HuH-7.5 (cell line): ENCODE data around the gene SLC35F3.

Experiments
- DNase-seq: peaks from one replicate; pipeline ENCODE4 v3.0.0; 2011; ENCODE audit warnings: low spot score

Gene SLC35F3

GRCh38 chr1:234256359-234256758 is 351.9 kb downstream of the SLC35F3 start:
- no peak for DNase-seq

- DNase-seq = no peak
These were observed 353.6 kb downstream of the SLC35F3 start for GRCh38 chr1:234258071-234258470.

DNA sequence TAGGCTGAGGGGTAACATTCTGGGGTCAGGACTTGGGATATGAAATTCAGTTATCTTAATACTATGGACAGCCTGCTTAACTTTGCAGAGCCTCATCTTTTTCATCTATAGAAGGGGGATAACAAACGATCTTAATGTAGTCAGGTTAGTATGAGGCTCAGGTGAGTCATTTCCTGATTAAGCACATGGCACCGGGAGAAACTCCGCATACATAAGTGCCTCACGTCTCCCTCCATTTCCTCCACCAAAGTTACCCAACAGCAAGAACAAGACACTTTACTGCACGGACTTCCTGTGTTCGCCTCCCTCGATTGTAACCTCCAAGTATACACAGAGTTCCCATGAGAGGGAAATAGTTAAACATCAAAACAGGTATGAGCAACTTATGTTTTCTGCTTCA is 356.1 kb downstream of the SLC35F3 start:
- DNase-seq = no peak

DNA sequence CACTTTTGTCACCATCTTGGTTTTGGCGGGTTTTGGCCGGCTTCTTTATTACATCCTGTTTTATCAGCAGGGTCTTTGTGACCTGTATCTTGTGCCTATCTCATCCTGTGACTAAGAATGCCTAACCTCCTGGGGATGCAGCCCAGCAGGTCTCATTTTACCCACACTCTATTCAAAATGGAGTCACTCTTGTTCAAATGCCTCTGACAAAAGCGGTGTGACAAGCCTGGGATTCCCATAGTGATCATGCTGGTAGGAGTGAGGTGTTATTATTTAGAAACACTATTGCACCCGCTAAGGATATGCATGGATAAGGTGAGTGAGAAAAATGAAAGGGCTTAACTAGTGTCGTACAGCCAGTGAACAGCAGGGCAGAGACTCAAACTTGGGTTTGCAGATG is 357.1 kb downstream of the SLC35F3 start:
- no peak for DNase-seq

- DNase-seq = no peak
These were observed 357.7 kb downstream of the SLC35F3 start for GRCh38 chr1:234262007-234262753.

DNA sequence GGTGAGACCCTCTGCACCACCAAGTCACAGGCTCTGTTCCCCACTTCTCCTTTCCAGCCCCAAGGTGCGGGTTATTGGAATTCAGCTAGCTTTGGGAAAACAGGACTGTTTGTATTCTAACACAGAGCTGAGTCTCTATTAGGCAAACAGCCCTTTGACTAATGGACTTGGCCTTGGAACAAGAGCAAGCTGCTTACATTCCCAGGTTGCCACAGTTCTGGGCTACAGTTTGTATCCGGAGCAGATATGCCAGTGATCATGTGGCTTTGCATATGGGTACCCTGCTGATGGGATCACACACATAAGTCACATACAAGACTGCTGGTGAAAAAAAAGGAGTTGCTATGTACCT is 358.3 kb downstream of the SLC35F3 start:
- DNase-seq = peak; percentile 31

GRCh38 chr1:234264832-234265231 is 360.4 kb downstream of the SLC35F3 start:
- no peak for DNase-seq

DNA sequence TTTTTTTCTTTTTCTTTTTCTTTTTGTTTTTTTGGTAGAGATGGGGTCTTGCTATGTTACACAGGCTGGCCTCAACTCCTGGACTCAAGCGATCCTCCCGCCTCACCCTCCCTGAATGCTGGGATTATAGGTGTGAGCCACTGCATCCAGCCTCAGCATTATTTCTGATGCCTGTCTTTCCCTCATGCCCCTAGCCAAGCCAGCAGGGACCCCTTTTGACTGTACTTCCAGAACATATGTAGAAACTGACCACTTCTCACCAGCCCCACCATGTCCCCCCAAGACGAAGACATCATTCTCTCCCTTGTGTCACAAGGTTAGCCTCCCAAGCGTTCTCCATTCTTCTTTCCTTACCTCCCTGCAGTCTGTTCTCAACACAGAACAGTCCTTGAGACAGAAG is 360.8 kb downstream of the SLC35F3 start:
- no peak for DNase-seq

- no peak for DNase-seq
These were observed 361.4 kb downstream of the SLC35F3 start for GRCh38 chr1:234265861-234266260.

- DNase-seq = no peak
These were observed 365.6 kb downstream of the SLC35F3 start for GRCh38 chr1:234270093-234270492.

DNA sequence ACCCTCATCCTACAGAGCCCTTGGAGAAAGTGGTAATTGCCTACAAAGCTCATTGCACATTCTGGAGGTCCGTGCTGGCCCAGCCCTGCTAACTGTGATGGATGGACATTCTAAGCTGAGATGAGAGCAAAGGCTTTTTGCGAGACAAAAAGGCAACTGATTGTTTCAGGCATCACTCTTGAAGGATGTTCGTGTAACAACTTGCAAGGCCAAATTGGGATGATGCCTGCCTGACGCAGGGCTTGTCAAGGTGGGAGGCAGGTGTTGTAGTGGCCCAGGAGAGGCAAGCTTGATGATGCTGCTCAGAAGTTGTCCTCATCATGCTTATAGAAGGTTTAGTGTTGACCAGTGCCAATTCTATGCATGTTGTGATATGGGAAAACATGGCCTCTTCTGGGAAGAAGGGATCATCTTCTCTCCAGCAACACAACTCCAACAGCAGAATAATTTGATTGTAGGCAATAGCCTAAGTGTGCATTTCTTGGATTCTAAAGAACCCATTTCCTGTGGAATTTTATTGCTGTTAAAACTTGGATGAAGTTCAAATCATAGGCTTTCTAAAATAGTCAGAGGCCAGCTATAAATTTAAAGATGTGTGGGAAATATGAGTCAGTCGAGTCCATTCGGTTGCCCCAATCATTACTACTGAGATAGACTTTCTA is 366.2 kb downstream of the SLC35F3 start:
- no peak for DNase-seq

GRCh38 chr1:234271243-234271606 is 366.7 kb downstream of the SLC35F3 start:
- no peak for DNase-seq

DNA sequence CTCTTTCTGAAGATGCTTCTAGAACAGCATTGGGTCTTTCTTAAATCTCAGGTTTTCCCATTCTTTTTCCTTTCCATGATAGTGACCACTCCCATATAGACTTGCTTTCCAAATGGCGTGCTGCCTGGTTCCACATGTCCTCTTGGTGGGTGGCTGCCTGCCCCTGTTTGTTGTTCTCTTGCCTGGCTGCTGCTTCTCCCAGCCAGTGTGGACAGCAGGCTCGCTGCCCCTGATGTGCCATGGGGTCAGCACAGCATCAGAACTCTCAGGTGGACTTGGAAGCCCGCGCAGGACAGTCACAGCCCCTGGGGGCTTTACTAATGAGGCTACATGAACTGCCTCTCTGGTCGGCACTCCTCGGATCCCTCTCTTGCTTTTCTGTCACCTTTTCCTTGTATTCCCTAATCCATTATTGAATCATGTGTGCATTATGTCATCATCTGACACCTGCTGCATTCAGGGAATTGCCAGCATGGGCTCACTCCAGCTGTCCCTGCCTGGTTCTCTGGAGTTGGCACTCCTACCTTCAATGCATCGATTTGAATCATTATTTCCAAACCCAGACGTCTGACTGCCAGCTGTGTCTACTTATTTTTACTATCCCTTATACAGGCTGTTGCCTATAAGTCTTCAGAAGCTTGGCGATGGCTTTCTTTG is 368.3 kb downstream of the SLC35F3 start:
- DNase-seq = no peak

- DNase-seq = no peak
These were observed 369.5 kb downstream of the SLC35F3 start for GRCh38 chr1:234273981-234274380.

DNA sequence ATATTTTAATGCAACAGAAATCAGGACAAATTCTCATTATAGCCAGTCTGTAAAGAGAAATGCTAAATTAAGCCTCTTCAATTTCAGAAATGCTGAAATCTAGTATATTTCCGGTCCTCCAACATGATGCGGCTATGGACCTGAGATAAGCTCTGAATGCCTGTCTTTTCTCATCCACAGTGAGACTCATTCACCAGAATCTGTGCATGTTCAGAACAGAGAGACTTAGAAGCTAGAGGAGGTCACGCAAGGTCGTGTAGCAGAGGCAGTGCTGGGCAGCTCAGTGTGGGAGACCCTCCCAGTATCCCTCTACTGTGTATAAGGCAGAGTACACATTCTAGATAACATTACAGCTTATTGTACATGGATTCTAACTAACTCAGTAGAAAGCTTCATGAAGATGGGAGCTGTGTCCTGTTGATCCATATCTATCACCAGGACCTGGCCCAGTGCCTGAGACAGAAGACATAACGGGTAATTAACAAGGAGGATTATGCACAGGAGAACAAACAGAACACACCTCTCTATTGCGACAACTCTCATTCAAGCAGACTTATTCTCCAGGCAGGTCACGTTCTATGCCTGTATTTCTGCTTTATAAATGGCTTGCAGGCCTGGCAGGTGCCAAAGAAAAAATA is 371.8 kb downstream of the SLC35F3 start:
- DNase-seq = no peak

- no peak for DNase-seq
These were observed 372.8 kb downstream of the SLC35F3 start for GRCh38 chr1:234277161-234277868.

- DNase-seq = no peak
These were observed 374.5 kb downstream of the SLC35F3 start for GRCh38 chr1:234279021-234279420.

DNA sequence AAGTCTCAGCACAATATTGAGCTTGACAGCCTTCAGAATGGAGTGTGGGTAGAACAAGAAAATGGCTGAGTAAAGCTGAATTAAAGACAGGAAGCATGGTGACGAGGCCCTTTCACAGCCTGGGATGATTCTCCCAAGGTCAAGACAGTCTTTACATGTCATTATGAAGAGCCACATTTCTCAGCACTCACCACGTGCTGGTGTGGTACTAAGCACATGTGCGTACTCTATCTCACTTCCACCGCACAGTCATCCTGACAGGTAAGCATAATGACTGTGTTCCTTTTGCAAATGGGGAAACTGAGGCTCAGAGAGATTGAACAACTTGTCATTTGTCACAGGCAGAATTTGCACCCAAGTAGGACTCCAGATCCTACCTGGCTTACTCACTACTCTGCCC is 376.0 kb downstream of the SLC35F3 start:
- DNase-seq = no peak

- no peak for DNase-seq
These were observed 377.5 kb downstream of the SLC35F3 start for GRCh38 chr1:234281826-234282489.

DNA sequence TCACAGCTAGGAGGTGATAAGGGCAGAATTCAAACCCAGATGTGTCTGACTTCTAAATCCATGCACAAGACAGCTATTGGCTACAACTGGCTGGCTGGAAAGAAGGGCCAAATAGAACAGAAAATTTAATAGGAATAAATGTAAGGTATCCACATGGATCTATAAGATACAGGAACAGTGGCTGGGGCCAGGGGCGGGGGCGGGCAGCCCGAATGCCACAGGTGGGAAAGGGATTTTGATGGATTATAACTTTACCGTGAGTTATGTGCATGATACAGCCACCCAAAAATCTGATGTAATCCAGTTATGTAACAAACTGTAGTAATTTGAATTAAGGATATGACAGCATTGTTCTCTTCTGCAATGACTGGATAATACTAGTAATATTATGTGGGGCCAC is 381.7 kb downstream of the SLC35F3 start:
- no peak for DNase-seq

DNA sequence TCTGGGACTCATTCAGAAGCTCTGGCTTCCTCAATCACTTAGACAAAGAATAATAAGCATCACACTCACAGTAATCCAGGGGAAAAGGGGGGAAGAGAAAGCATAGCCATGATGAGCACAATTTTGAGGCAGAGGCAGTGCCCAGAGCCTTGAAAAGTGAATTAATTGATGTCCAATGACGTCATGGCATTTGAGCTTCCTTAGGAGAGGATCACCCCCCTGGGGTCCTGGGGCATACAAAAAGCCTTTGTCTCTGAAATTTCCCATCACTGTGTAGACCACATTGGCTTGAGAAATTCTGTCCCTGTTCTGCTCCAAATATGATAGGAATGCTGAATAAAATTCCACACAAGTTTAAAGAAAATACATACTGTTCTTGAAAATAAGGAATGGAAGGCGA is 384.5 kb downstream of the SLC35F3 start:
- no peak for DNase-seq
